Kidney (tissue), 14 donors: ENCODE data around the gene DCAF12. TPM values are rescaled to one million over a fixed set of nuclear protein-coding genes. Genes with fewer than 3 reads are reported as not detected.

Experiments used
- DNase-seq, 5 donors: peaks; one replicate each; pipeline ENCODE4 v3.0.0-alpha.2; 2013 to 2020
- FAIRE-seq: peaks from 2 replicates; lab custom pipeline; 2012; peaks lifted over from hg19 to GRCh38; lab: Jason Lieb, UNC
- H3K27ac ChIP-seq, 2 donors: one replicate each; pipeline ENCODE4 v1.7.0; 2013; ENCODE audit warnings: low read depth in 2 of 2, low read length in 2 of 2, inconsistent platforms in 1 of 2
- H3K27me3 ChIP-seq: one replicate; pipeline ENCODE4 v1.7.1; 2013; ENCODE audit warnings: low read length, inconsistent platforms; ENCODE audit not compliant: control insufficient read depth, insufficient read depth
- H3K36me3 ChIP-seq, 3 donors: one replicate each; pipeline versions ENCODE4 v1.7.0 to v1.7.1; 2013; ENCODE audit warnings: low read length in 3 of 3, control low read depth in 1 of 3, inconsistent platforms in 1 of 3; ENCODE audit not compliant: insufficient read depth in 3 of 3, control insufficient read depth in 2 of 3
- H3K4me1 ChIP-seq, 3 donors: one replicate each; pipeline versions ENCODE4 v1.7.0 to v1.7.1; 2013; ENCODE audit warnings: low read length in 3 of 3, inconsistent platforms in 1 of 3, low read depth in 1 of 3; ENCODE audit not compliant: control insufficient read depth in 2 of 3, insufficient read depth in 2 of 3
- H3K4me3 ChIP-seq, 3 donors: one replicate each; pipeline versions ENCODE4 v1.7.0 to v1.8.1; 2013; ENCODE audit warnings: low read length in 3 of 3, control low read depth in 1 of 3, inconsistent platforms in 1 of 3
- H3K9ac ChIP-seq, 3 donors: one replicate each; pipeline versions ENCODE4 v1.7.0 to v1.7.1; 2013; ENCODE audit warnings: low read length in 3 of 3, control low read depth in 1 of 3, inconsistent platforms in 1 of 3
- H3K9me3 ChIP-seq, 3 donors: one replicate each; pipeline versions ENCODE4 v1.7.0 to v1.7.1; 2013; ENCODE audit warnings: low read length in 3 of 3, control low read depth in 1 of 3, inconsistent platforms in 1 of 3; ENCODE audit not compliant: control insufficient read depth in 2 of 3, insufficient read depth in 1 of 3
- intact Hi-C: fragments of 100-400 bp; cut with DNase I; formaldehyde crosslinking; loops from one replicate; pipeline ENCODE4 v1.11.1; 2022
- polyA plus RNA-seq: library from polyadenylated mRNA; stranded (reverse); fragments of 350-450 nt; fragmentation: Illumina TruSeq; extraction: RNeasy Lipid Tissue Mini Kit (QIAGEN cat#74804); gene quantifications from one replicate; pipeline ENCODE4 v1.2.3, GENCODE V29; 2014; ENCODE audit warnings: low read depth, low replicate concordance; ENCODE audit not compliant: insufficient read depth
- total RNA-seq: library from RNA; stranded (reverse); fragmentation: NEBNext Ultra II Directional; extraction: Animal tissue kit (Norgen Biotek cat#: 25700); gene quantifications from one replicate; pipeline ENCODE4 v1.2.1, GENCODE V29; 2021
- TF ChIP-seq, protein P1 (sequence below): IDR thresholded peaks from 3 replicates; pipeline ENCODE4 v1.5.1; 2012; ENCODE audit warnings: mild to moderate bottlenecking, moderate library complexity, borderline replicate concordance; ENCODE audit not compliant: insufficient read depth; ENCODE audit errors: extremely low read depth
- donor health status: control.
- donor health status: control.
- donor health status: control.
- donor health status: control.
- donor health status: control.
- donor health status: DM: yes; HTN: yes; CAD: no.
- donor health status: Normal renal cell carcinoma (clear cell type).

DCAF12 gene
- total and polyA plus RNA-seq, 2 donors from 2014 or later: 11.8 to 33.0 TPM

GRCh38 chr9:34086864-34087263, 39.6 kb downstream of the DCAF12 start:
- no peaks in the 10 kb centered on the region for H3K4me1 ChIP-seq
- TF ChIP-seq, protein P1, sequence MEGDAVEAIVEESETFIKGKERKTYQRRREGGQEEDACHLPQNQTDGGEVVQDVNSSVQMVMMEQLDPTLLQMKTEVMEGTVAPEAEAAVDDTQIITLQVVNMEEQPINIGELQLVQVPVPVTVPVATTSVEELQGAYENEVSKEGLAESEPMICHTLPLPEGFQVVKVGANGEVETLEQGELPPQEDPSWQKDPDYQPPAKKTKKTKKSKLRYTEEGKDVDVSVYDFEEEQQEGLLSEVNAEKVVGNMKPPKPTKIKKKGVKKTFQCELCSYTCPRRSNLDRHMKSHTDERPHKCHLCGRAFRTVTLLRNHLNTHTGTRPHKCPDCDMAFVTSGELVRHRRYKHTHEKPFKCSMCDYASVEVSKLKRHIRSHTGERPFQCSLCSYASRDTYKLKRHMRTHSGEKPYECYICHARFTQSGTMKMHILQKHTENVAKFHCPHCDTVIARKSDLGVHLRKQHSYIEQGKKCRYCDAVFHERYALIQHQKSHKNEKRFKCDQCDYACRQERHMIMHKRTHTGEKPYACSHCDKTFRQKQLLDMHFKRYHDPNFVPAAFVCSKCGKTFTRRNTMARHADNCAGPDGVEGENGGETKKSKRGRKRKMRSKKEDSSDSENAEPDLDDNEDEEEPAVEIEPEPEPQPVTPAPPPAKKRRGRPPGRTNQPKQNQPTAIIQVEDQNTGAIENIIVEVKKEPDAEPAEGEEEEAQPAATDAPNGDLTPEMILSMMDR: no peak
- H3K36me3 ChIP-seq: peaks cover 8 to 38% (median 24%) of the 10 kb centered on the region in 3 donors
- intact Hi-C loops: no loop called here
- no peak overlapping the region for H3K27ac ChIP-seq
- DNase-seq (no peak), FAIRE-seq (no peak)
- H3K4me3 ChIP-seq: no peak overlapping the region
- H3K9ac ChIP-seq: no peak overlapping the region
- H3K27me3 ChIP-seq: no peaks in the 10 kb centered on the region
- no peaks in the 10 kb centered on the region for H3K9me3 ChIP-seq

- FAIRE-seq (no peak), DNase-seq (no peak)
- Histone ChIP-seq H3K9ac (no peak overlapping the region), H3K9me3 (no peaks in the 10 kb centered on the region), H3K4me3 (no peak overlapping the region), H3K36me3 (peaks cover 8 to 33% (median 22%) of the 10 kb centered on the region in 3 donors), H3K27ac (no peak overlapping the region), H3K27me3 (no peaks in the 10 kb centered on the region), H3K4me1 (no peaks in the 10 kb centered on the region)
- TF ChIP-seq, protein P1: no peak
- intact Hi-C loops: no loop called here
Observed at GRCh38 chr9:34085581-34086500, 40.7 kb downstream of the DCAF12 start.

DNA sequence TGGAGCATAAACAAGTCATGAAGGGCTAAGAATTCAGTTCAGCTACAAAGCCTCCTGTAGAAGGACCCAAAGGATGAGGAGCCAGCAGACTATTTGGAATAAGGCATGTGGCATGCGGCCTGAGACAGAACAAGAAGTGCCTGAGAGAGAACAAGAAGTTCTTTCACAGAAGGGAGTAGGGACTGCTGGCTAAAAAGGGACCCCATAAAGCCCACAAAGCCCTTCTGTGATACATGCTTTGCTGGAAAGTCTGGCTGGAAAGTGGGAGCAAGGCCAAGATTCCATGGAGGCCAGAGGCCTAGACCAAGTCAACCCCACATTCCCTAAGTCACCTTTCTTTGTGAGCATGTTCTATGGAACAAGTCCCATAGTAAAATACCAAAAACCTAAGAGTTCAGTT, 41.9 kb downstream of the DCAF12 start:
- peak in 1 of 5 donors; percentile 26 for DNase-seq
- no peak for FAIRE-seq
- intact Hi-C loops: no loop called here
- Histone ChIP-seq H3K27me3 (no peaks in the 10 kb centered on the region), H3K9me3 (no peaks in the 10 kb centered on the region), H3K4me1 (no peaks in the 10 kb centered on the region), H3K36me3 (peaks cover 8 to 33% (median 18%) of the 10 kb centered on the region in 3 donors), H3K9ac (no peak overlapping the region), H3K27ac (peak overlapping the region in 1 of 2 donors; percentile 17), H3K4me3 (no peak overlapping the region)
- TF ChIP-seq, protein P1: no peak
